ENCODE measurements around the gene PTPRM.

DNA sequence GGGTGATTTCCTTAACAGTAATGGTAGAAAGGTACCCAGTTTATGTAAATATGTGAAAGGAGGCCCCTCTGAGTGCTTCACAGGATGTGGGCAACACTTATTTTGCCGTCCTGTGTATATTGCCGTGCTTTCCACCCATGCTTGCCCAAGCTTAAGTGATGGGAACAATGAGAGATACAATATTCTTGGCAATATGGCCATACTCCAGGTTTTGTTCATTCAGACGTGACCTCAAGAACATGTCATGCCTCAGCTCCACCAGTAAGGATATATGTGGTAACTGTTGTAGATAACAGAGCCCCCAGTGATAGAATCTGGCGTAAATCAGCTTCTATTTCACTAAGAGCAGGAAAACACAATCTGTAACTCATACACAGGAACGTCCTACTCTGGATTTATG is 318.7 kb downstream of the PTPRM start:
- TF ChIP-seq, protein P1, sequence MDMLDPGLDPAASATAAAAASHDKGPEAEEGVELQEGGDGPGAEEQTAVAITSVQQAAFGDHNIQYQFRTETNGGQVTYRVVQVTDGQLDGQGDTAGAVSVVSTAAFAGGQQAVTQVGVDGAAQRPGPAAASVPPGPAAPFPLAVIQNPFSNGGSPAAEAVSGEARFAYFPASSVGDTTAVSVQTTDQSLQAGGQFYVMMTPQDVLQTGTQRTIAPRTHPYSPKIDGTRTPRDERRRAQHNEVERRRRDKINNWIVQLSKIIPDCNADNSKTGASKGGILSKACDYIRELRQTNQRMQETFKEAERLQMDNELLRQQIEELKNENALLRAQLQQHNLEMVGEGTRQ (IDR thresholded peaks at IDR 0.05; ENCODE audit: low read depth, low read length), result no peak
- TF ChIP-seq, protein P2, sequence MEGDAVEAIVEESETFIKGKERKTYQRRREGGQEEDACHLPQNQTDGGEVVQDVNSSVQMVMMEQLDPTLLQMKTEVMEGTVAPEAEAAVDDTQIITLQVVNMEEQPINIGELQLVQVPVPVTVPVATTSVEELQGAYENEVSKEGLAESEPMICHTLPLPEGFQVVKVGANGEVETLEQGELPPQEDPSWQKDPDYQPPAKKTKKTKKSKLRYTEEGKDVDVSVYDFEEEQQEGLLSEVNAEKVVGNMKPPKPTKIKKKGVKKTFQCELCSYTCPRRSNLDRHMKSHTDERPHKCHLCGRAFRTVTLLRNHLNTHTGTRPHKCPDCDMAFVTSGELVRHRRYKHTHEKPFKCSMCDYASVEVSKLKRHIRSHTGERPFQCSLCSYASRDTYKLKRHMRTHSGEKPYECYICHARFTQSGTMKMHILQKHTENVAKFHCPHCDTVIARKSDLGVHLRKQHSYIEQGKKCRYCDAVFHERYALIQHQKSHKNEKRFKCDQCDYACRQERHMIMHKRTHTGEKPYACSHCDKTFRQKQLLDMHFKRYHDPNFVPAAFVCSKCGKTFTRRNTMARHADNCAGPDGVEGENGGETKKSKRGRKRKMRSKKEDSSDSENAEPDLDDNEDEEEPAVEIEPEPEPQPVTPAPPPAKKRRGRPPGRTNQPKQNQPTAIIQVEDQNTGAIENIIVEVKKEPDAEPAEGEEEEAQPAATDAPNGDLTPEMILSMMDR (conservative IDR thresholded peaks at IDR 0.05; ENCODE audit: low read depth, low read length), result no peak
